Right atrium auricular region (tissue), 2 donors: Measurements from ENCODE around the gene WDR93. TPM values are rescaled to one million over a fixed set of nuclear protein-coding genes. Genes with fewer than 3 reads are reported as not detected.

Experiments
- DNase-seq: peaks from one replicate; pipeline ENCODE4 v3.0.0-alpha.2; 2019; ENCODE audit warnings: low spot score
- H3K27ac ChIP-seq, 2 donors: fragments of 200-600 bp; sonication (generic); 1 replicate in 1 of 2; 2 replicates in 1 of 2; pipeline ENCODE4 v1.5.1; 2016 to 2019
- H3K27me3 ChIP-seq, 2 donors: fragments of 200-600 bp; sonication (generic); one replicate each; pipeline versions ENCODE4 v1.5.1 to v1.6.0; 2017 to 2019
- H3K36me3 ChIP-seq: fragments of 200-600 bp; sonication (generic); one replicate; pipeline ENCODE4 v1.5.1; 2016
- H3K4me1 ChIP-seq, 2 donors: fragments of 200-600 bp; sonication (generic); one replicate each; pipeline versions ENCODE4 v1.5.1 to v1.6.0; 2017 to 2019
- H3K4me3 ChIP-seq, 2 donors: fragments of 200-600 bp; sonication (generic); 1 replicate in 1 of 2; 2 replicates in 1 of 2; pipeline ENCODE4 v1.5.1; 2017 to 2019; ENCODE audit warnings: mild to moderate bottlenecking in 1 of 2, moderate library complexity in 1 of 2
- H3K9me3 ChIP-seq, 2 donors: fragments of 200-600 bp; sonication (generic); one replicate each; pipeline ENCODE4 v1.5.1; 2019
- total RNA-seq, 2 donors: library from RNA; depleted of rRNA; stranded (reverse); fragments of >200 nt; gene quantifications; one replicate each; pipeline ENCODE4 v1.1.0, GENCODE V29; 2016
- TF ChIP-seq, protein P1 (sequence below), 2 donors: fragments of 200-600 bp; sonication (generic); IDR thresholded peaks; one replicate each; pipeline ENCODE4 v1.5.1; 2019; ENCODE audit warnings: antibody characterized with exemption in 2 of 2

WDR93 gene
- total RNA-seq, 2 donors from 2014 or later, result 0.20 TPM; not detected in 1

DNA sequence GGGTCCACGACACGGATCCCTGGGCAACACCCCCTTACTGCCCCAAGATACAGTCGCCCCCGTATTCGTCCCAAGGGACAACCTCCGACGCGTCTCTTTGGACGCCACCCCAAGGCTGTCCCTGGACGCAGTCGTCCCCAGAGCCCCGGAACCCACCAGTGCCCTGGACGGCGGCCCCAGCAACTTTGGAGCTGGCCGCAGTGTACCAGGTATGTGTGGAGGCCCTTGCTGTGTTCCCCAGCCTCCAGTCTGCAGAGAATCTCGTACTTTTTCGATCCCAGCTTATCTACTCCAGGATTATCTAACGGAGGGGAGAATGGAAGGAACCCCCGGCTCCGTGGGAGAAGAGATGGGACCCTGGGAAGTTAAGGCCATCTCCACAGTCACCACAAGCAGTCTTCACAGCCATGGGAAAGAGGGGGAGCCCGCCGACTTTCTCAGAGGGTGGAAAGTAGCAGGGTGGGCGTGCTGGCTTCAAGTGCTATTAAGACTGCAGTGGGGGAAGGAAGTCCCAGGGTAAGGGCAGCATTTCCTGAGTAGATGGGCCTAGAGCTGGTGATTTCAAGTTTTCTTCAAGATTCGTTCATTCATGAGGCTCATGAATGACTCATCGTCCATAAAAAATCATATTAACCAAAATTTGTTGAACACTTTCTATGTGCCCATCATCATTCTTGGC is 86.6 kb downstream of the WDR93 start:
- TF ChIP-seq, protein P1, sequence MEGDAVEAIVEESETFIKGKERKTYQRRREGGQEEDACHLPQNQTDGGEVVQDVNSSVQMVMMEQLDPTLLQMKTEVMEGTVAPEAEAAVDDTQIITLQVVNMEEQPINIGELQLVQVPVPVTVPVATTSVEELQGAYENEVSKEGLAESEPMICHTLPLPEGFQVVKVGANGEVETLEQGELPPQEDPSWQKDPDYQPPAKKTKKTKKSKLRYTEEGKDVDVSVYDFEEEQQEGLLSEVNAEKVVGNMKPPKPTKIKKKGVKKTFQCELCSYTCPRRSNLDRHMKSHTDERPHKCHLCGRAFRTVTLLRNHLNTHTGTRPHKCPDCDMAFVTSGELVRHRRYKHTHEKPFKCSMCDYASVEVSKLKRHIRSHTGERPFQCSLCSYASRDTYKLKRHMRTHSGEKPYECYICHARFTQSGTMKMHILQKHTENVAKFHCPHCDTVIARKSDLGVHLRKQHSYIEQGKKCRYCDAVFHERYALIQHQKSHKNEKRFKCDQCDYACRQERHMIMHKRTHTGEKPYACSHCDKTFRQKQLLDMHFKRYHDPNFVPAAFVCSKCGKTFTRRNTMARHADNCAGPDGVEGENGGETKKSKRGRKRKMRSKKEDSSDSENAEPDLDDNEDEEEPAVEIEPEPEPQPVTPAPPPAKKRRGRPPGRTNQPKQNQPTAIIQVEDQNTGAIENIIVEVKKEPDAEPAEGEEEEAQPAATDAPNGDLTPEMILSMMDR (IDR thresholded peaks at IDR 0.05), result no peak
- Histone ChIP-seq H3K9me3 (no peaks in the 10 kb centered on the region), H3K27me3 (no peaks in the 10 kb centered on the region), H3K4me1 (peaks cover 0 to 14% of the 10 kb centered on the region in 2 donors), H3K4me3 (peak overlapping the region; percentile 16 to 51), H3K36me3 (no peaks in the 10 kb centered on the region), H3K27ac (peak overlapping the region; percentile 33 to 52)
- DNase-seq, result no peak

DNA sequence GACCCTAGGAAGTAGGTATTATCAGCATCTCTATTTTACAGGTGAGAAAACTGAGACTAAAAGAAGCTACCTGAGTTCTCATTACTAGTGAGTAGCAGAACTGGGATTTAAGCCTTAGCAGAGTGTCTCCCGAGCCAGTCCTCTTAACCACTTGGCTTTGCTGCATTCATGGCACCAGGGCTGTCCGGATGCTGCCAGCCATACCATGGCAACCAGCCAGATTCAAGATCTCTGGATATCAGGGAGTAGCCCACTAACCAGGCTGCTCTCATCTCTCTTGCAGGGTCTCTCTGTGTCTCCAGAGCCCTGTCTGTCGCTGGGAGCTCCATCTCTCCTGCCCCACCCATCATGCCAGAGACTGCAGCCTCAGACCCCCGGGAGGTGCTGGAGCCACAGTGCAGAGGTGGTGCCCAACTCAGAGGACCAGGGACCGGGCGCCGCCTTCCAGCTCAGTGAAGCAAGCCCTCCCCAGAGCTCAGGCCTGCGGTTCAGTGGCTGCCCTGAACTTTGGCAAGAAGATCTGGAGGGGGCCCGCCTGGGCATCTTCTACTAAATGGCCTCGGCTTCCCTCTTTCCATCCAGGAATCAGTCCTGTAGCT is 87.3 kb downstream of the WDR93 start:
- no peak overlapping the region for H3K27ac ChIP-seq
- no peak for DNase-seq
- no peak overlapping the region for H3K4me3 ChIP-seq
- no peaks in the 10 kb centered on the region for H3K36me3 ChIP-seq
- TF ChIP-seq, protein P1 (IDR thresholded peaks at IDR 0.05), result no peak
- H3K9me3 ChIP-seq, result no peaks in the 10 kb centered on the region
- peaks cover 0 to 14% of the 10 kb centered on the region in 2 donors for H3K4me1 ChIP-seq
- H3K27me3 ChIP-seq, result no peaks in the 10 kb centered on the region

DNA sequence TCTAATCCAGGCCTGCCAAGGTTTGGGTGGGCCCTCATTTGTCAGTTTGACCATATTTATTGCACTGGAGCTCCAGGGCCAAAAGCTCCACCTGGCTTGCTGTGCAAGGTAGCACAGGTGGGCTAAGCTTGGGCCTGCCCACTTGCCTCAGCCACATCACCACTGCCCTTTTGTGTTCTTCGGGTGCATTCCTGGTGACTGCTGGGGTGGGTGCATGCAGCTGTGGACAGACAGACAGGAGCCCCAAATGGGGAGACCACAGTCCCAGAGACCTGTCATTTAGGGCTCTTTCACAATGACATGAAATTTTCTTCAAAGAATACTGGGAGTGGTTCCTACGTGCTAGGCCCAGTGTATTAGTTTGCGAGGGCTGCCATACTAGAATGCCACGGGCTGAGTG is 88.2 kb downstream of the WDR93 start:
- no peak for DNase-seq
- no peak overlapping the region for H3K27ac ChIP-seq
- no peaks in the 10 kb centered on the region for H3K9me3 ChIP-seq
- H3K27me3 ChIP-seq, result no peaks in the 10 kb centered on the region
- TF ChIP-seq, protein P1 (IDR thresholded peaks at IDR 0.05), result no peak
- no peak overlapping the region for H3K4me3 ChIP-seq
- peaks cover 0 to 14% of the 10 kb centered on the region in 2 donors for H3K4me1 ChIP-seq
- no peaks in the 10 kb centered on the region for H3K36me3 ChIP-seq

DNA sequence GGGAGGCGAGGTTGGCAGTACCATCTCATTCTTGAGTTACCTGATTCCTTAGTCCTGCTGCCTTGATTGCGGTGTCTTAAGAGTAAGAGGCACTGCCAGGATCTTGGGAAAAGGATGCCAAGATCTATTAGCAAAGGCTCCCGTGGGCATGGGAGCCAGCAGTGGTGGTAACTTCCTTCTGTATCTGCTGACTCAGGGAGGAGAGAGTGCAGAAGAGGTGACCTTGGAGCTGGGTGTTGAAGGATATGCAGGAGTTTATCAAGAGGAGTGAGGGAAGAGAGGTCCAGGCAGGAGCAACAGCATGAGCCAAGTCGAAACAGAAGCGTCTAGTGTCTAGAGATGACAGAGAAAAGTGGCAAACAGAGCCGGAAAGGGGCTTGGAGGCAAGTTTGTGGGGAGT is 90.0 kb downstream of the WDR93 start:
- Histone ChIP-seq H3K27ac (no peak overlapping the region), H3K4me1 (peaks cover 0 to 14% of the 10 kb centered on the region in 2 donors), H3K27me3 (no peaks in the 10 kb centered on the region), H3K9me3 (no peaks in the 10 kb centered on the region), H3K36me3 (no peaks in the 10 kb centered on the region), H3K4me3 (no peak overlapping the region)
- TF ChIP-seq, protein P1 (IDR thresholded peaks at IDR 0.05), result no peak
- DNase-seq, result no peak

DNA sequence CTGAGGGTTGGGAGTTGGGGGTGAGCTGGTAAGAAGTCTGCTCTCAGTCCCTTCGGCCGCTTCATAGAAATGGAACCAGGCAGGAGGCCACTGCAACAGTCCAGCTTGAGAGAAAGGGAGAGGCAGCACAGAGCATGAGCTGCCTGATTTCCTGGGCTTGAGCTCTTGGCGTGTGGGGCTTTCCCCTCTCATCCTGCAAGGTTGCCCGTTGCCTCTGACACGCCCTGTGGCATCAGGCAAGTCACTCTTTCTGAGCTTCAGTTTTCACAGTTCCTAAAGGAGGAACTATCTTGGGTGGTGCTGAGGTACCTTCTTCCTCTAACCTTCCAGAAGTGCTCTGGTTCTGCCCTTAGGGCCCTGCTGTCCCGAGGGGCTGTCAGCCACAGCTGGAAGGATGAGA is 90.4 kb downstream of the WDR93 start:
- TF ChIP-seq, protein P1 (IDR thresholded peaks at IDR 0.05), result no peak
- Histone ChIP-seq H3K27ac (no peak overlapping the region), H3K27me3 (no peaks in the 10 kb centered on the region), H3K9me3 (no peaks in the 10 kb centered on the region), H3K4me3 (no peak overlapping the region), H3K4me1 (peaks cover 0 to 10% of the 10 kb centered on the region in 2 donors), H3K36me3 (no peaks in the 10 kb centered on the region)
- DNase-seq, result no peak
